GM18519 (cell line): ENCODE results near the gene MFAP2.

Source experiments
- ATAC-seq: cut with Tn5 transposase; IDR thresholded peaks from one replicate; pipeline ENCODE4 v1.9.1; 2021; ENCODE audit warnings: mild to moderate bottlenecking, moderate library complexity; ENCODE audit not compliant: unreplicated experiment, low FRiP score

The MFAP2 gene, protein sequence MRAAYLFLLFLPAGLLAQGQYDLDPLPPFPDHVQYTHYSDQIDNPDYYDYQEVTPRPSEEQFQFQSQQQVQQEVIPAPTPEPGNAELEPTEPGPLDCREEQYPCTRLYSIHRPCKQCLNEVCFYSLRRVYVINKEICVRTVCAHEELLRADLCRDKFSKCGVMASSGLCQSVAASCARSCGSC

DNA sequence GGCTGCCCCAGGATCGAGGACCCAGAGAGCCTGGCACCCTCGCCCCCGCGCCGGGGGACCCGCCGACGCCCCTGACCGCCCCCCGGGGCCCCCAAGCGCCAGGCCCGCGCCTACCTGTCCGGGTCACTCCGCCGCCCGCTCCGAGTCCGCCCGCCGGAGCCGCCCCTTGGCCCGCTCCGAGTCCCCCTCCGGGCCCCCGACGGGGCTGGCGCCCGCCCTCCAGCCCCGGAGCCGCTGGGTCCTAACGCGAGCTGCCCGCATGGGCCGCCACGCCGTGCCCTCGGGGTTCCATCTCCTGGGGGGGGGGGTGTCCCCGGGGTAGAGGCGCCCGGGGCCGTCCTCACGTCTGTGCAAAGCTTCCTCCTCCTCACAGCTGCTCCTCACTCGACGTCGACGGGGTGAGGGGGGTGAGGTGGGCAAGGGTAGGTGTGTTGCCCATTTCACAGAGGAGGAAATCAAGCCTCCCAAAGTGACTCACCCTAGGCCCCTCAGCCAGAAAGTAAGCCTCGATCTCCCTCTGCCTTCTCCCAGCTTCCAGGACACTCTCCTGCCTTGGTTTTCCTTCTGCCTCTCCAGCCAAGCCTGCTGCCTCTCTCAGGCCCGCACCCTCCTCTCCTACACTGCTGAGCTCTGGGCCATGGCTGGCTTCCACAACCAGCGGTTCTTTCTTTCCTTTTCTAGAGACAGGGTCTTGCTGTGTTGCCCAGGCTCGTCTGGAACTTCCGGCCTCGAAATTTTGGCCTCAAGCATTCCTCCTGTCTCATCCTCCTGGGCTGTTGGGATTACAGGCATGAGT lies at the start of gene MFAP2:
TSS of gene MFAP2 (minus strand) at position 148 of the 796 bp plus-strand sequence. CDS start 2,347 bp downstream, outside the sequence.
- no peak for ATAC-seq

DNA sequence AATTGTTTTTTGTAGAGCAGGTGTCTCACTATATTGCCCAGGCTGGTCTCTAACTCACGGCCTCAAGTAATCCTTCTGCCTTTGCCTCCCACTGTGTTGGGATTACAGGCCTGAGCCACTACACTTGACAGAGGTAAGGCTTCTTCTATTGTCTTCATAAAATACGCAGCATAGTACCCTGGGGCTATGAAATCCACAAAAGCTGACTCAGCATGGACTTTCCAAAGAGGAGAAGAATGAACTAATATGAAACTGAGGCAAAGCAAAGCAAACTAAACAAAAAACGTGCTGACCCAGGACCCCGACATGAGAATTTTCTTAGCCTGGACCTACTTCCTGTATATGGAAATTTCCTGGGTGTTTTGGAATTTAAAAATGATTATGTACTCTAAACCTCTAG lies 49.8 kb upstream of the MFAP2 start:
- ATAC-seq, result no peak

GRCh38 chr1:17028662-17029188 lies 48.3 kb upstream of the MFAP2 start:
- no peak for ATAC-seq

DNA sequence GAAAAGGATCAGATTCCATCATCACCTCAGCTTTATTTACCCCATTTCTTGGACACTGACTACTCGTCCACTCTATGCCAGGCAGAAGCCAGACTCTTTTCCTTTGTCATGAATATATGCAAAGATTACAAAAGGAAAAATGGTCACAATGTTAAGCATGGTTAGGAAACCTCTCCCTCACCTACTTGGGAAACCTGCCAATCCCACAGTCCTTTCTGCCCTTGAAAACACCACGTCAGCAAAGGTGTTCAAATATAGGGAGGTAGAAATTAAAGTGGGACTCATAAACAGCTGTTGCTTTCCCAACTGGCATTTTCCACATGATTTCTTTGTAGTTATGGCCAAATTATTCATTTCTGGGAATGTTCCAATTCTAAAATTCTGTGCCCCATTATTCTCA lies 47.5 kb upstream of the MFAP2 start:
- ATAC-seq, result no peak

- no peak for ATAC-seq
These were observed 47.0 kb upstream of the MFAP2 start for GRCh38 chr1:17027403-17027802.

- no peak for ATAC-seq
These were observed 44.3 kb upstream of the MFAP2 start for GRCh38 chr1:17024721-17025120.

- ATAC-seq, result no peak
These were observed 43.2 kb upstream of the MFAP2 start for GRCh38 chr1:17023573-17023972.

DNA sequence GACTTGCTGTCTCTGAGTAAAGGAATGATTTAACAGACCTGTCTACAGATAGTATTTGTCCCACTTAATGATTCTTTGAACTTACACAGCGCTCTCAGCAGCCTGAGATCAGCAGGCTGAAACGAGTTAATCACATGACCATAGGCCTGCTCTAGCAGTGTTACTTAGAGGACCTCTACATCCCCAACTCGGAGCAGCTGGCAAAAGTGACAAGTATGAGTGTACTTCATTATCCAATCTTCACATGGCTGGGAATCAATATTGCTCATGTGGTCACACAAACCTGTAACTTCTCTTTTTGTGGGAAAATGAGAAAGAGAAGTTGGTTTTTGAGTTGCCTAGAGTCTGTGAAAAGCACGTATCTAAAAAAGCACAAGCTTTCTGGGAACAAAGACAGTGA lies 42.7 kb upstream of the MFAP2 start:
- no peak for ATAC-seq

GRCh38 chr1:17021896-17022295 lies 41.5 kb upstream of the MFAP2 start:
- no peak for ATAC-seq

- no peak for ATAC-seq
These were observed 40.1 kb upstream of the MFAP2 start for GRCh38 chr1:17020502-17020901.

GRCh38 chr1:17018849-17019248 lies 38.4 kb upstream of the MFAP2 start:
- ATAC-seq, result no peak

- no peak for ATAC-seq
These were observed 37.0 kb upstream of the MFAP2 start for GRCh38 chr1:17017435-17017834.

GRCh38 chr1:17016317-17016661 lies 35.9 kb upstream of the MFAP2 start:
- ATAC-seq, result no peak

DNA sequence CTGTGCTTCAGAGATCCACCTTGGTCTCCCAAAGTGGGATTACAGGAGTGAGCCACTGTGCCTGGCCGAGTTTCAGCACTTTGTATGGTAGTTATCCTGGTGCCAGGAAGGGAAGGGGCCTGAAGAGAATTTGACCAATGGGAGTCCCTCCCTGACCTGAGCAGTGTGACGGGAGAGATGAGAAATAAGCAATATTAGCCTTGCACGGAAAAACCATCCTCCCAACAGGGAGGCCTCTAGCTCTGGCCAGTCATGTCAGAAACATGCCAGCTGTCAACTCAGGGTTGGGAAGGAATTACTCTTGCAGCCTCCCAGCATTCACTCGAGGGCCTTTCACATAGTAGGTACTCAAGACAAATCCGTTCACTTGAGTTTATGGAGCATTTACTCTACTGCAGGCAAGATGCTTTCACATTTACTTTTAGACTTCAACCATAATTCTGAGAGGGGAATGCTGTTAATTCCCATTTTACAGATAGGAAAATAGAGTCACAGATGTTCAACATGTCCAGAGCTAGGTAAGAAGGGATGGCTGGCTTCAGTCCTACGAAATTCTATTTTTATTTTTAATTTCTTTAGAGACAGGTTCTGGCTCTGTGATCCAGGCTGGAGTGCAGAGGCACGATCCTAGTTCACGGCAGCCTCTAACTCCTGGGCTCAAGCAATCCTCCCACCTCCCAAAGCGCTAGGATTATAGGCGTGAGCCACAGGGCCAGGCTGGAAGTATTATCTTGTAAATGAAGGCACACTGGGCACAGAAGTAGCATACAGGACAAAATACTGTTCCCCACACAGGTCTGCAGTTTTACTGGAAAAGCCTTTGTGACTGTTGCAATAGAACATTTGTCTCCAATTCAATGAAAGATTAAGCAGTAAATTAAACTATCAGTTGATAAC lies 34.5 kb upstream of the MFAP2 start:
- no peak for ATAC-seq

- ATAC-seq, result no peak
These were observed 33.3 kb upstream of the MFAP2 start for GRCh38 chr1:17013491-17014320.

DNA sequence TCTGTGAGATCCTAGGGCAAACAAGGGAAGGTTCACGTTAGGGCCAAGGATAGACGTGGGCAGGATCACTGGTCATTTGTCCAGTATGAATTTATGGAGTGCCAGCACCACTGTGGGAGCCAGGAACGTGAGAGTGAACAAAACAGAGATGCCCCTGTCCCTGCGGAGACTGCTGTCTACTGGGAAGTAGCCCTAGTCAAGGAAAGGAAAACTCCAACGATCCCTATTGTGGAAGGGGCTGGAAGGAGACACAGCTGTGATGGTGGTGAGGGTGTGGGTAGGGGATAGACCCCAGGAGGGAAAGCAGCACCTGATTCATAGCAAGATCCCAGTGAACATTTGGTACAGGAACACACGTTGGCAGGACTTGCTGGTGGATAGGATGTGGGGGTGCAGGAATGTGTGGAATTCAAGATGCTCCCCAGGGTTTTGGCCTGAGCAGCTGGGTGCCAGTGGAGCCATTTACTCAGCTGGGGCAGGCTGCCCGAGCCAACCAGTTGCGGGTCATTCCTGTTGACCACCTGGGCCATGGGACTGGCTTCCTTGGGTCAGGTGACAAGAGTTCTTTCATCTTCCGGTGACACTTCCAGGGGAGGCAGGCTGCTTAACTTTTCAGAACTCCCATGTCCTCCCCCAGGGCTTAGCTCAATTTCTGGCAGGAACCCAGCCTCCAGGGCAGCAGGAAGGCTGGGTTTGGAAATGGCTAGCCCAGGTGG lies 32.5 kb upstream of the MFAP2 start:
- ATAC-seq, result no peak

GRCh38 chr1:17011439-17012307 lies 31.3 kb upstream of the MFAP2 start, which contains the start of gene ATP13A2:
Gene ATP13A2, minus strand, starts transcription at chr1:17011928. Its CDS starts 190 bp downstream, at chr1:17011738.
- peak; percentile 85 for ATAC-seq

- no peak for ATAC-seq
These were observed 30.6 kb upstream of the MFAP2 start for GRCh38 chr1:17011092-17011438.

DNA sequence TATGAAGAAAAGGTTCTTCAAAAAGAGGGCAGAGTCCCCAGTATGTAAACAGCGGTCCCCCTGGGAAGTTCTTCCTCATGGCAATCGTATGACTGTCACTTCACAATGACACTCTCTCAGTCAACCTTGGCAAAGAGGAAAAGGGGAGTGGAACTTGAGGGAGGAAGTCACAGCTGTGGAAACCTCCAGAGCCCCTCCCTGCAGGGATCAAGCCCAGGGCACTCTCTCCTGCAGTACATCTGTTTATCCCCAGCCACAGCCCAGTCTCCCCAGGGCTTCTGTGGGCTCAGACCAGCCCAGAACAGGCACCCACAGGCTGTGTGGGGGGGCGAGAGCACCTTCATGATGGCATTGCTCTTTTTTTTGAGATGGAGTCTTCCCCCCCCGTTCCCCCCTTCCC lies 29.3 kb upstream of the MFAP2 start:
- ATAC-seq, result no peak
